Measurements from ENCODE around the gene C1orf122.
A peak's percentile ranks its signal among the peaks of the same experiment; 100 is the strongest.

The C1orf122 gene

GRCh38 chr1:37807555-37808368 is at the start of gene C1orf122, which contains the start of gene YRDC:
Gene C1orf122 (plus strand): TSS chr1:37807790. CDS start chr1:37808405, 615 bp downstream.
Gene YRDC (minus strand): TSS chr1:37808208. CDS start chr1:37808180, 28 bp downstream.
- Histone ChIP-seq H3K36me3 (ENCODE audit: control insufficient read depth in 2 of 2, insufficient read depth in 2 of 2, low read length in 2 of 2) (peaks cover 24 to 37% of the 10 kb centered on the region in 2 donors), H3K4me3 (ENCODE audit: low read length in 2 of 2) (peak within 1 kb of the TSS; percentile 75 to 92), H3K4me1 (ENCODE audit: control insufficient read depth in 2 of 2, insufficient read depth in 2 of 2, low read length in 2 of 2) (peaks cover 17 to 19% of the 10 kb centered on the region in 2 donors), H3K27ac (ENCODE audit: low read depth in 2 of 2, low read length in 2 of 2) (peak within 1 kb of the TSS; percentile 86 to 87), H3K9me3 (ENCODE audit: control insufficient read depth in 2 of 2, low read length in 2 of 2) (no peaks in the 10 kb centered on the region), H3K27me3 (ENCODE audit: control insufficient read depth in 2 of 2, insufficient read depth in 2 of 2, low read length in 2 of 2) (no peaks in the 10 kb centered on the region), H3K9ac (ENCODE audit: low read depth in 1 of 2, low read length in 2 of 2) (peak within 1 kb of the TSS; percentile 64 to 86)

DNA sequence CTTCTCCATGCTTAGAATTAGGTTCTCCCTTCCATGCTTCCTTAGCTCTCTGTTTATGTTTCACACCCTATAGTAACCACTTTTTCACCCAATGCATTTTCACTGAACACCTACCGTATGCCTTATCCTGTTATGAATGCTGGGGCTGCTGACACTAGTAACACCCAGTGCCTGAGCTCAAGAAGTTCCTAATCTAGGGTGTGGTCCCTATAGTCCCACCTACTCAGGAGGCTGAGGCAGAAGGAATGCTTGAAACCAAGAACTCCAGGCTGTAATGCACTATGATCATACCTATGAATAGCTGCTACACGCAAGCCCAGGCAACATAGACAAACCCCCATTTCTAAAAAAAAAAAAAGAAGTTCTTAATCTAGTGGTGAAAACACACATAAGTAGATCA is 48.1 kb upstream of the C1orf122 start:
- Histone ChIP-seq H3K36me3 (ENCODE audit: control insufficient read depth in 2 of 2, insufficient read depth in 2 of 2, low read length in 2 of 2) (no peaks in the 10 kb centered on the region), H3K27ac (ENCODE audit: low read depth in 2 of 2, low read length in 2 of 2) (no peak overlapping the region), H3K9ac (ENCODE audit: low read depth in 1 of 2, low read length in 2 of 2) (no peak overlapping the region), H3K9me3 (ENCODE audit: control insufficient read depth in 2 of 2, low read length in 2 of 2) (no peaks in the 10 kb centered on the region), H3K4me3 (ENCODE audit: low read length in 2 of 2) (no peak overlapping the region), H3K27me3 (ENCODE audit: control insufficient read depth in 2 of 2, insufficient read depth in 2 of 2, low read length in 2 of 2) (peaks cover 14 to 26% of the 10 kb centered on the region in 2 donors), H3K4me1 (ENCODE audit: control insufficient read depth in 2 of 2, insufficient read depth in 2 of 2, low read length in 2 of 2) (no peaks in the 10 kb centered on the region)

GRCh38 chr1:37761416-37762095 is 46.0 kb upstream of the C1orf122 start:
- H3K4me1 ChIP-seq (ENCODE audit: control insufficient read depth in 2 of 2, insufficient read depth in 2 of 2, low read length in 2 of 2) = peaks cover 6% of the 10 kb centered on the region in 2 donors
- peaks cover 29 to 42% of the 10 kb centered on the region in 2 donors for H3K27me3 ChIP-seq (ENCODE audit: control insufficient read depth in 2 of 2, insufficient read depth in 2 of 2, low read length in 2 of 2)
- no peaks in the 10 kb centered on the region for H3K9me3 ChIP-seq (ENCODE audit: control insufficient read depth in 2 of 2, low read length in 2 of 2)
- no peak overlapping the region for H3K27ac ChIP-seq (ENCODE audit: low read depth in 2 of 2, low read length in 2 of 2)
- no peak overlapping the region for H3K9ac ChIP-seq (ENCODE audit: low read depth in 1 of 2, low read length in 2 of 2)
- no peak overlapping the region for H3K4me3 ChIP-seq (ENCODE audit: low read length in 2 of 2)
- H3K36me3 ChIP-seq (ENCODE audit: control insufficient read depth in 2 of 2, insufficient read depth in 2 of 2, low read length in 2 of 2) = no peaks in the 10 kb centered on the region

DNA sequence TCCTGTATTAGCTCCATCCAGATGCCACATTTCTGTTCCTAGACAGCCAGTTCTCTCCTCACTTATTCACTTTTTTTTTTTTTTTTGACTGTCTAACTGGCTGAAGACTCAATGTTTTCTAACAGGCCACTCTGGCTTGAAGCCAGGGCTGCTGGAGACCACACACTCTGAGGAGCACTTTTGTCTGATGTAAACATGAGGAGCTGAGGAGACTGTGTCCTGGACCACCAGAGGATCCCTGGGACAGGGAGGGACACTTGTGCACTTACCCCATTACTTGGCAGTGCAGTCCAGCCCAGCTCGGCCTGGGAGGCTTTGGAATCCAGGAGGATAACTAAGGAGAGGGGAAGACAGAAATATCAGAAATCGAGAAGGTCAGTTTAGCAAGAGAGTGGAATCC is 45.1 kb upstream of the C1orf122 start:
- Histone ChIP-seq H3K9ac (ENCODE audit: low read depth in 1 of 2, low read length in 2 of 2) (no peak overlapping the region), H3K4me3 (ENCODE audit: low read length in 2 of 2) (no peak overlapping the region), H3K9me3 (ENCODE audit: control insufficient read depth in 2 of 2, low read length in 2 of 2) (no peaks in the 10 kb centered on the region), H3K4me1 (ENCODE audit: control insufficient read depth in 2 of 2, insufficient read depth in 2 of 2, low read length in 2 of 2) (peaks cover 6% of the 10 kb centered on the region in 2 donors), H3K36me3 (ENCODE audit: control insufficient read depth in 2 of 2, insufficient read depth in 2 of 2, low read length in 2 of 2) (no peaks in the 10 kb centered on the region), H3K27ac (ENCODE audit: low read depth in 2 of 2, low read length in 2 of 2) (no peak overlapping the region), H3K27me3 (ENCODE audit: control insufficient read depth in 2 of 2, insufficient read depth in 2 of 2, low read length in 2 of 2) (peaks cover 31 to 48% of the 10 kb centered on the region in 2 donors)

GRCh38 chr1:37763791-37764413 is 43.7 kb upstream of the C1orf122 start:
- no peak overlapping the region for H3K9ac ChIP-seq (ENCODE audit: low read depth in 1 of 2, low read length in 2 of 2)
- peaks cover 31 to 45% of the 10 kb centered on the region in 2 donors for H3K27me3 ChIP-seq (ENCODE audit: control insufficient read depth in 2 of 2, insufficient read depth in 2 of 2, low read length in 2 of 2)
- H3K4me3 ChIP-seq (ENCODE audit: low read length in 2 of 2) = no peak overlapping the region
- H3K9me3 ChIP-seq (ENCODE audit: control insufficient read depth in 2 of 2, low read length in 2 of 2) = no peaks in the 10 kb centered on the region
- H3K4me1 ChIP-seq (ENCODE audit: control insufficient read depth in 2 of 2, insufficient read depth in 2 of 2, low read length in 2 of 2) = peaks cover 6% of the 10 kb centered on the region in 2 donors
- H3K27ac ChIP-seq (ENCODE audit: low read depth in 2 of 2, low read length in 2 of 2) = no peak overlapping the region
- H3K36me3 ChIP-seq (ENCODE audit: control insufficient read depth in 2 of 2, insufficient read depth in 2 of 2, low read length in 2 of 2) = no peaks in the 10 kb centered on the region

DNA sequence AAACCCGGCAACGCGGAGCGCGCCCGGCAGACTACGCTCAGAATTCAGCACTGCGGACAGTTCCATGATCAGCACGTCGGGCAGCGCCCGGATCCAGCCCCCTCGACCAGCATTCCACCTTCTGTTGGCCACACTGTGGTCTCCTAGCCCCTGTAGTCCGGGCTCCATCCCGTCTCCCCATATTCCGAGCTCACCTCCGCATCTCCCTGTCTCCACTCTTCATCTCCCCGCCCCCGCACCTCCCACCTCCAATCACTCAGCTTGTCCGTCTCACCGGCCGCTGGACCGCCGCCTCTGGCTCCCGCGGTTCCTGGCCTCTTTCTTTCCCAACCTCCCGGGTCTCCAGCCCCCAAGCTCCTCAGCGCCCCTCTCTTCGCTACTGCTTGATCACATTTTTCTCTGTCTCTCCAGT is 43.2 kb upstream of the C1orf122 start:
- no peak overlapping the region for H3K4me3 ChIP-seq (ENCODE audit: low read length in 2 of 2)
- peaks cover 6% of the 10 kb centered on the region in 2 donors for H3K4me1 ChIP-seq (ENCODE audit: control insufficient read depth in 2 of 2, insufficient read depth in 2 of 2, low read length in 2 of 2)
- no peaks in the 10 kb centered on the region for H3K36me3 ChIP-seq (ENCODE audit: control insufficient read depth in 2 of 2, insufficient read depth in 2 of 2, low read length in 2 of 2)
- H3K9me3 ChIP-seq (ENCODE audit: control insufficient read depth in 2 of 2, low read length in 2 of 2) = no peaks in the 10 kb centered on the region
- H3K9ac ChIP-seq (ENCODE audit: low read depth in 1 of 2, low read length in 2 of 2) = no peak overlapping the region
- no peak overlapping the region for H3K27ac ChIP-seq (ENCODE audit: low read depth in 2 of 2, low read length in 2 of 2)
- H3K27me3 ChIP-seq (ENCODE audit: control insufficient read depth in 2 of 2, insufficient read depth in 2 of 2, low read length in 2 of 2) = peaks cover 32 to 45% of the 10 kb centered on the region in 2 donors

GRCh38 chr1:37764888-37765441 is 42.6 kb upstream of the C1orf122 start, which contains the start of gene EPHA10:
Gene EPHA10 (minus strand): TSS chr1:37765120. CDS start chr1:37765066, 54 bp downstream.
- peaks cover 6% of the 10 kb centered on the region in 2 donors for H3K4me1 ChIP-seq (ENCODE audit: control insufficient read depth in 2 of 2, insufficient read depth in 2 of 2, low read length in 2 of 2)
- H3K27ac ChIP-seq (ENCODE audit: low read depth in 2 of 2, low read length in 2 of 2) = no peak within 1 kb of the TSS
- H3K9ac ChIP-seq (ENCODE audit: low read depth in 1 of 2, low read length in 2 of 2) = no peak within 1 kb of the TSS
- peaks cover 36 to 48% of the 10 kb centered on the region in 2 donors for H3K27me3 ChIP-seq (ENCODE audit: control insufficient read depth in 2 of 2, insufficient read depth in 2 of 2, low read length in 2 of 2)
- peak within 1 kb of the TSS; percentile 31 to 40 for H3K4me3 ChIP-seq (ENCODE audit: low read length in 2 of 2)
- no peaks in the 10 kb centered on the region for H3K9me3 ChIP-seq (ENCODE audit: control insufficient read depth in 2 of 2, low read length in 2 of 2)
- H3K36me3 ChIP-seq (ENCODE audit: control insufficient read depth in 2 of 2, insufficient read depth in 2 of 2, low read length in 2 of 2) = no peaks in the 10 kb centered on the region

DNA sequence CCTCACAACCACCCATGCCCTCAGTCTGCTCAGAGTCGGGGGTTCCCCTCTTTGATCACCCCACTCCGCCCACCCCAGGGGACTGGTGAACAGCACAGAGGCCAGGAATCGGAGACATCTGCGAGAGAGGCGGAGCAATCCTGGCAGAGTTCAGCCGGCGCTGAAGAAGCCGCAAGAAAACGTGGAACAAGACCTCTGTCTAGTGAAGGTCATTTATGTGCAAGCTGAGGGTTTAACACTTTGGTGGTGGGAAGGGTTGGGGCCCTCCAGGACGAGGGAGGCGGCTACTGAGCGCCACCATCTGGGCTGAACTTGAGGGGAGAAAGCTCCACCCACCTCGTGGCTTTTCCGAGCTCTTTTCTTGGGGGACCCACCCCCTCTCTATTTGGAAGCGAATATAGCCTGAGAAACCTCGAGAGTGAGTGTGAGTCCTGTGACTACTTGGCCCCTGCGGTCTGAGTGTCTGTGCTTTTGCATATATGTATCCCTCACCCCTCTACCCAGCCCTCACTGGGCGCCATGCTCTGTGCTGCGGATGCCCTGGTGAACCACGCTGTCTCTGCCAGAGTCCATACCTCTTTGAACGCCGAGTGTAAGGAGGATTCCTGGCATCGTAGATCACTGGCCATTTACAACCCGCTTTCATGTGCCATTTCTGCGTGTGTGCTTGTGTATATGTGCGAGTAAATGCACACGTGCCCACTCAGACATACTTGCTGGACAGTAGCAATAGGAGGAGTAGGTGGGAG is 41.5 kb upstream of the C1orf122 start:
- no peak overlapping the region for H3K9ac ChIP-seq (ENCODE audit: low read depth in 1 of 2, low read length in 2 of 2)
- peaks cover 6% of the 10 kb centered on the region in 2 donors for H3K4me1 ChIP-seq (ENCODE audit: control insufficient read depth in 2 of 2, insufficient read depth in 2 of 2, low read length in 2 of 2)
- H3K9me3 ChIP-seq (ENCODE audit: control insufficient read depth in 2 of 2, low read length in 2 of 2) = no peaks in the 10 kb centered on the region
- no peaks in the 10 kb centered on the region for H3K36me3 ChIP-seq (ENCODE audit: control insufficient read depth in 2 of 2, insufficient read depth in 2 of 2, low read length in 2 of 2)
- no peak overlapping the region for H3K27ac ChIP-seq (ENCODE audit: low read depth in 2 of 2, low read length in 2 of 2)
- peaks cover 36 to 43% of the 10 kb centered on the region in 2 donors for H3K27me3 ChIP-seq (ENCODE audit: control insufficient read depth in 2 of 2, insufficient read depth in 2 of 2, low read length in 2 of 2)
- H3K4me3 ChIP-seq (ENCODE audit: low read length in 2 of 2) = peak overlapping the region; percentile 40 to 43

GRCh38 chr1:37767488-37767887 is 40.1 kb upstream of the C1orf122 start:
- no peaks in the 10 kb centered on the region for H3K9me3 ChIP-seq (ENCODE audit: control insufficient read depth in 2 of 2, low read length in 2 of 2)
- H3K27ac ChIP-seq (ENCODE audit: low read depth in 2 of 2, low read length in 2 of 2) = no peak overlapping the region
- H3K4me3 ChIP-seq (ENCODE audit: low read length in 2 of 2) = no peak overlapping the region
- H3K36me3 ChIP-seq (ENCODE audit: control insufficient read depth in 2 of 2, insufficient read depth in 2 of 2, low read length in 2 of 2) = no peaks in the 10 kb centered on the region
- H3K4me1 ChIP-seq (ENCODE audit: control insufficient read depth in 2 of 2, insufficient read depth in 2 of 2, low read length in 2 of 2) = peaks cover 6% of the 10 kb centered on the region in 2 donors
- no peak overlapping the region for H3K9ac ChIP-seq (ENCODE audit: low read depth in 1 of 2, low read length in 2 of 2)
- H3K27me3 ChIP-seq (ENCODE audit: control insufficient read depth in 2 of 2, insufficient read depth in 2 of 2, low read length in 2 of 2) = peaks cover 35 to 36% of the 10 kb centered on the region in 2 donors

Data from mucosa of rectum (tissue), 2 donors.